ENCODE results near the gene OR4D5. TPM values are rescaled to one million over a fixed set of nuclear protein-coding genes. Genes with fewer than 3 reads are reported as not detected.

Gene OR4D5
- total RNA-seq, result not detected in 2 replicates

DNA sequence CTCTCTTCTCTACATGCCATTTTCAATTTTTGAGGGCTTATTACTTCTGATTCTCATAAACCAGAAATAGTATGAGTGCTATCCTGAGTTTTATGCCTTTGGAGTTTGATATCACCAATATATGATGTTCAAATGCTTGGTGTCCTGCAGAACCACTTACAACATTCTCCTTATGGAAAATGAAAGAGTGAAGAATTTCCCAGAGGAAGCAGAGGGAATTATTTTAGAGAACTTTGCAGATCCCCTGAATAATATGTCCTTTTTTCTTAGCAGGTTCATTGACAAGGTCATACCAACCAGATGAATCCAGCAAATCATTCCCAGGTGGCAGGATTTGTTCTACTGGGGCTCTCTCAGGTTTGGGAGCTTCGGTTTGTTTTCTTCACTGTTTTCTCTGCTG lies at the start of gene OR4D5:
Gene OR4D5 (plus strand): TSS at position 301 of the 400 bp plus-strand sequence. CDS start 0 bp downstream, at position 301.
- no peak for DNase-seq

DNA sequence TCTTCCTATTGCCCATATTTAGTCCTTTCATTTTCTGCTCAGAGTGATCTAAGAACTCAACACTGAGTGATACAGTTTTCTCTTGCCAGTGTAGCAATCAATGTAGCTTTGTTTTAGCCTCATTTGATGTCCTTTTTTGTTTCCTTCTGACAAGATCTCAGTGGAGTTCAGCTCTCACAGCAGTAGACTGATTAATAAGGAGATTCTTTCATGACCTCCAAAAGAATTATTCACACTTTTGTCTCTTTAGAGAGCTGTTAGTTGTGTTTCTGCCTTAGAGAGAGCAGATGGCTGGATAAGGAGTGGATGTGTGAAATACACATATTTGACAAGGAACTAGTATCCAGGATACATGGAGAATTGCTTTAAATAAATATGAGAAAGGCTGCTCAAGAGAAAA lies 47.4 kb upstream of the OR4D5 start:
- DNase-seq, result no peak

DNA sequence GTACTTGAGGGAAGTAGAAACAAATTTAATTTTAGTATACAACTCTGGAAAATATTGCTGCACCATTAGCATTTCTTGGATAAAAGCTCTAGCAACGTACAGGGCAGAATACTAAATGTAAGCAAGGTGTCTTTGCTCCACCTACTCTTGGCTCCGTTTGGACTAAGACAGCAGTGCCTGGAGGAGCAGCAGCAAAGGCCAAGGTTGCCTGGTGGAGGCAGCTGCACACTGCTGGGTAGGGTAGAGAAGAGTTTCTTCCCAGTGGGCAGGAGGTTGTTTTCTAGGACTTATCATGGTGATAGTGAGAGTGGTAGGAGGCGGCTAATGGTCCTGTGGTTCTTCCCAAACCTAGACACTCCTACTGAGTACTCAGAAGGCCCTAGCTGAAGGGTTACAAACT lies 39.6 kb upstream of the OR4D5 start:
- no peak for DNase-seq

DNA sequence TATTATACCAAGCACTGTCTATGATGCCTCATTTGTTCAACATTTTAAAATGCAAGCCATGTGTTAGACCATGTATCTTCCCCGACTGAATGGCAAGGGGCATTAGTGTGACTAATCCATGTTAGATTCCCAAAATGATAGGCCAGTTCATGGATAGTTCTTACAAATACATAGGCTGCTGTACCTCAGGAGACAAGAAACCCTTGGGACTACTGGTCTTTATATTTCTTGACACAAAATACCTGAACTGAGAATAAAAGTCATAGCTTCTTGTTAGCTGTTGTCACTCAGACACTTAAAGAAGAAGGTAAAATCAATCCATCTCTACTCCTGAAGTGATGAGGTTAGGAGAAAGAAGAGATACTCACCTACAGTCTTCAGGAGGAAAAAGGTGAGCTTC lies 37.5 kb upstream of the OR4D5 start, which contains the start of gene OR8D4:
Gene OR8D4 (plus strand): TSS at position 301 of the 400 bp plus-strand sequence. CDS start 4,265 bp downstream, outside the sequence.
- DNase-seq, result no peak

DNA sequence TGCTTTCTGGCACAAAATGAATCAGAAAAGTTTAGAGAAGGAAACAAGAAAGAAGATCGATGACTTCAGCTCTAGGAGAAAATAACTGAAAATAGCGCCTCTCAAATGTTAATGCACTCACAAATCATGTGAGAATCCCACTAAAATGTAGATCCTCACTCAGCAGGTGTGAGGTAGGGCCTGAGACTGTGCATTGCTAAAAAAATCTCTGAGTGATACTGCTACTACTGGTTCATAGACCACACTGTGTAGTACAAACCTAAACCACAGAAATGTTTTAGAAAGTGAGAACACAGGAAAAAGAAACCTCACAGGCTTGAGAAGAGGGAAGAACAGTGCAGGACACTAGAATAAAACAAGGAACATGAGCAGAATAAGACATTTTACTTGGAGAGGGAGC lies 35.5 kb upstream of the OR4D5 start:
- no peak for DNase-seq

DNA sequence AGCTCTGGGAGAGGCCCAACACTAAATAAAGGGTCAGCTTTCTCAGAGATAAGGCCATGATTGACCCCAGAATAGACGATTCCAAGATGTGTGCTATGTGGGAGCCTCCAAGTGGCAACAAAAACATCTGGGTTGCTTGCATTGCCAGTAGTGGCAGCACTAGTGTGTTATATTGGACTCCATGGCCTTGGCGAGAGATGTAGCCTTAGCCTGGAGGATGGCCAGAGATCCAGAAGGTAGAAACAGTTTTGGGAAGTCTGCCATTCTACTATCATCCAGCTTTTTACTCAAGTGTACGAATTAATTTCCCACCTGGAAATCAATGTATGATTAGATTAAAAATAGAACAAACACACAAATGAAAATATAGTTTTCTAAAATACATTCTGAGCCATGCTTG lies 34.5 kb upstream of the OR4D5 start:
- no peak for DNase-seq

DNA sequence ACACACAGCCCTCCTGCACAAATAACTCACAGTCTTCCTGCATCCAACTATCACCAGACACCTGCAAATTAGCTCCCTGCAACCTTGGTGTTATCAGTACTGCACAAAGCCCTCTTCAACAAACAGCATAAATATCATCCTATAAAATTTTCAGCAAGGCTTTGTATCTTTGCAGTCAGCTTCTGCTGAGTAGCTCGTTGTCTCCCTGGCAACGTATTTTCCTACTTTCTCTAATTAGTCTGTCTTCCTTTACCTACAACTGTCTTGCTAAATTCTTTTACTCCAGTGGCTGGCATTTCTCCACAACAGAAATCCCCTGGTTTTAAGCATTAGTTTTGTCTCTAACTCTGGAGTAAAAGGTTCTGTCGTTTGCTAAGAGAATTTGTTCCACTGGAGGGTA lies 33.6 kb upstream of the OR4D5 start:
- no peak for DNase-seq

DNA sequence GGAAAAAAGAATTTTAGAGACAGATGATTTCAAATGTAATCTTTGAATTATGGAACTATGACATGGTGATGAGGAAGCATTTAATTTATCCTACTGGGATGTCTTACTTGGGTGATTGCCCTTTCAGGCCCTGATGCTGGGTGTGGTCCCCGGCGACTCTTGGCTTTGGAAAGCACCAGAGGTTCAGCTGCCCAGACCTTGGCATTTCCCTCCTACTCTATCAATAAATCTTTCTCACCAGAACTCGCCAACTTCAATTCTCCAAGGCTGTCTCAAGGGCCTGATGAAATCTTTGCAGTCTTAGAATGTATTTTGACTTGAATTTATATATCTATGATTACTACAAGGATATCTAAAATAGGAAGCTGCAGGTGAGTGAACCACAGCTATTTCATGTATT lies 18.5 kb upstream of the OR4D5 start:
- no peak for DNase-seq

DNA sequence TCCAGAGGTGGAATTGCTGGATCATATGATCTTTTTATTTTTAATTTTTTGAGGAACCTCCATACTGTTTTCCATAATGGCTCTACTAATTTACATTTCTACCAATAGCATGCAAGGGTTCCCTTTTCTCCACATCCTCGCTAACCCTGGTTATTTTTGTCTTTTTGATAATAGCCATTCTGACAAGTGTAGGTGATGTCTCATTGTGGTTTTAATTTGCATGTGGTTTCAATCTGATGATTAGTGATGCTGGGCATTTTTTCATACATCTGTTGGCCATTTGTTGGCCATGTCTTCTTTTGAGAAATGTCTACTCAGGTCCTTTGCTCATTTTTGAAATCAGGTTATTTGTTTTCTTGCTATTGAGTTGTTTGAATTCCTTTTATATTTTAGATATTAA lies 15.4 kb upstream of the OR4D5 start:
- DNase-seq, result no peak

DNA sequence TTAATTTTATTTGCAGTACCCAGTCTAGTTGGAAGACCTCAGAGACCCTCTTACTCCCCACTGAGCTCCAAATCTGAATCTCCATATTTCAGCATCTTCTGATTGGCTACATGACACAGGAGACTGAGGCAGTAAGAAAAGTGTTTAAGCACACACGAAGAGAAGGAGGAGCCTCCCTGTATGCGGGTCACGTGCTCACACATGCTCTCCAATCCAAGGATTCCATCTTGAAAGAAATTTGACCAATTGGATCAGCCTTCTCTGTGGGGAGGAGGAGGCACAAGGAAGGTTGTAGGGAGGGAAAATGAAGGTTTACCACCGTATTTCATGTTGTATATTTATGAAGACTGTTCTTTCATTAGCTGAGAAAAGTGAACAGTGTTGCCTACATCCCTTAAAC lies 3.0 kb downstream of the OR4D5 start:
- DNase-seq, result no peak

DNA sequence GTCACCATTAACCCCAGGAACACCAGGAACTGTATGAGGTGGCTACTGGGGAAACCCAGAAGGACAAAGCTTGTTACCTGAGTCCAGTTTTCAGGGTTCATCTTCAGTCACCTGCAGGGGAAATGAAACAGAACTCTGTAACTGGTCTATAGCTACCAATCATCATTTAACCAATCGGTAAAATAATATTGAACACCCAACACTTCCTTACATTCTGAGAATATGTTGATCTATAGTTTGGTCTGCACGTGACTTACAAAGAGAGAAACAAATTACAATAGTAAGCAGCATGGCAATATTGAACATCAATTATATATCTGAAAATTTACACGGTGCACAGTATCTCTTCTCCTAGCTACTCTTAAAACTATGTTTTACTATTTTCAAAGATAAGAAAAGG lies 4.3 kb downstream of the OR4D5 start, which contains the start of gene OR6T1:
Gene OR6T1 (minus strand): TSS at position 101 of the 400 bp plus-strand sequence. CDS start 0 bp downstream, at position 101.
- DNase-seq, result no peak

DNA sequence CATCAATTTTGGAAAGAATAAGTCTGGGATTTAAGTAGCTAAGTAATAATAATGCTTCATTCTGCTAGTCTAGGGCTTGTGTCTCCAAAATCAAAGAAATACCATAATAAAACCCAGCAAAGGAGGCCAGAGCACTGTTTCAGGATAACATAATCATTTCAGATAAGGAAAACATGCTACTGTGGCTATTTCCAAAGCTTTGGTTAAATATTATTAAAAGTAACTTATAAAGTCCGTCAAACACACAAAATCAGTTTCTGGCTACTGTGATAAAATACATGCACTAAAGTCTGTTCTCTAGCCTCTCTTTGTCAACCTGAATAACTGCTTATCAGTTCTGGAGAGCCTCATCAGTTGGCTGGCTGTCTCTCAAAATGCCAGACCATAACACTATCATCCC lies 5.7 kb downstream of the OR4D5 start:
- no peak for DNase-seq

DNA sequence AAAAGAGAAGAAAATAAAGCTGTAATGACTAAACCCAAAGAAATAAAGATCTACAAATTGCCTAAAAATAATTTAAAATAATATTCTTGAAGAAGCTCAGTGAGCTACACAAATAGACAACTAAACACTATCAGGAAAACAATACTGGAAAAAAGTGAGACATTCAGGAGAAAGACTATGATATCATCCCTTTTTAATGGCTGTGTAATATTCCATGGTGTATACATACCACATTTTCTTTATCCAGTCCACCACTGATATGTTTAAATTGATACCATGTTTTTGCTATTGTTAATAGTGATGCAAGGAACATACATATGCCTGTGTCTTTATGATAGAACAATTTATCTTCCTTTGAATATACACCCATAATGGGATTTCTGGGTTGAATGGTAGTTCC lies 17.3 kb downstream of the OR4D5 start:
- no peak for DNase-seq

DNA sequence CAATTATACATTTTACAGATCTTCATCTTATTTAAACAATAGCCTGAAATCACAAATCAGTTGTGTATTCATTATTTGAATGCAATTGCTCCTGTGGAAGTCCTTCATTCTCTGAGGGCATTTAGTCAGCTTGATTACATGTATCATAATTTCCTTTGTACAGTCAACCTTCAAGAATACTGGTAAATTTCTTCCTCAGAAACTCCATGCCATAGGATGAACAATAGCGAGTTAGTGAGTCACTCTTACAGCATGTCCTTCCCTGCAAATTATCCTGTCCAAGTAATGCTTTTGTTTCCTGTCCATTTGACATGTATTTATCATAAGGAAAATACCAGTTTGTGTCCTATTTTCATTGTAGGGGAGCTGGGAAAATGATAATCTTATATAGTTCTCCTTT lies 34.4 kb downstream of the OR4D5 start:
- DNase-seq, result peak; percentile 97

DNA sequence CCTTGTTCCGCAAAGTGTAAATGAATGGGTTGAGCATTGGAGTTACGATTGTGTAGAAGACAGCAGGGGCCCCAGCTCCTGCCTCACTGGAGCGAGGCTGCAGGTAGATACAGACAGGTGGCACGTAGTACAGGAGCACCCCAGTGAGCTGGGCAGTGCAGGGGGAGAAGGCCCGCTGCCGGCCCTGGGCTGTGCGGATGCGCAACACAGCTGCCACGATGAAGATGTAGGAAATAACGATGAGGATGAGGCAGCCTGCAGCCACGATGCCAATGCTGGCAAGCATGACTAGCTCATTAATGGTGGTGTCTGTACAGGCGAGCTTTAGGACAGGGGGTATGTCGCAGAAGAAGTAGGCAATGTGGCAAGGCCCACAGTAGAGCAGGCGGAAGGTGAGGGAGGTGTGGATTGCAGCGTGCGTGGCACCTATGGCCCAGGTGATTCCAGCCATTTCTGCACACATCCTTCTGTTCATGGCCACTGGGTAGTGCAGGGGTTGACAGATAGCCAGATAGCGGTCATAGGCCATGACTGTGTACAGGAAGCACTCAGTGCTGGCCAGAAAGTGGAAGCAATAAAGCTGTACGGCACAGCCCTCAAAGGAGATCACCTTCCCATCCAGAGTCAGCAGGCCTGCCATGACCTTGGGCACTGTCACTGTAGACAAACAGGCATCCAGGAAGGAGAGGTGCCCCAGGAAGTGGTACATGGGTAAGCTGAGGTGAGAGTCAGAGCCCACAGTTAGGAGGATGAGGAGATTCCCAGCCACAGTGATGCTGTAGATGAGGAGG lies 37.5 kb downstream of the OR4D5 start:
- no peak for DNase-seq

DNA sequence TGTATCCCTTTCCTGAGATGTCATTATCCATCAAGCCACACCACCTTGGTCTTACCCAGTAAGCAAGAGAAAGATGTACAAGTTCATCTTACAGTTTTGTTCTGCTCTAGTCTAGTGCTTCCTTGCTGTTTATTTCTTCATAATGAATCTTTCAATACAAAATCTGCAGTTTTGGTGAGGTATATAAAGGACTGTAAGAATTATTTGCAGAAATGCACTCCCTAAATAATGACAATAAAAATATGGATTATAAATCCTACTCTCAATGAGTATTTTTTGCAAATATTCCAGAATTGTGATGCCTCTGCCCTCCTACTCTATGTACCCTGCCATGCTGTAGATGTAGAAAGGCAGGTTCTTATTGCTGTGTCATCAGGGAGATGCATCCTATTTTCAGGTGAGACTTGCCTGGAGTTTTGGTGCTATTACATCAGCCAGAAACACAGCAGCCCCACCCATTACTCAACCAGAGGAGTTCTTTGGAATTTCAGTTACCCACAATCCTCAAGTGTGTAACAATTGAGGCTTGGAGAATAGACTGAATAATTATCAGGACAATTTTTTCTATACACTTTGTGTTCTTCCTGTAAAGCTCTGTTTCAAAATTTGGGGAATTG lies 38.4 kb downstream of the OR4D5 start, which contains the start of gene OR10S1:
Gene OR10S1 (minus strand): TSS at position 51 of the 617 bp plus-strand sequence. CDS start 117 bp downstream, outside the sequence.
- DNase-seq, result no peak

DNA sequence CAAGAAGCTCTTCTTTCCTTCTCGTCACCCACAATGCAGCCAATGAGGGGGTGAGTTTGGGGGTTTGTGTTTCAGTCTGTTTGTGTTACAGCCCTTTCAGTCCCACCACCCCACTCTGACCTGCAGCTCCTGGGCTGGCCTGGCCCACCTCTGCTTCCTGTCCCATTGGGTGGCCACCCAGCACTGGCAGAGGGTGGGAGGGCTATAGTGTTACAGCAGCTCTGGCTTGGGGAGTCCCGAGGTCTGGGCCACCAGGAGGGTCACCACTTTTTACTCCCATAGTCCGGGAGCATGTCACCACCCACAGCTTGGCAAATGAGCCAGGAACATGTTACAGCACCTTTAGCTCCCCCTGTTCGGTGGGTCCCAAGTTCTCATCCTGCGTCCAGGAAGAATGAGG lies 39.9 kb downstream of the OR4D5 start:
- no peak for DNase-seq

Other genes with a start within 250 kb of the OR4D5 start
- 6.1 and 10.2 TPM in 2 replicates for gene ZNF202, start 198.0 kb upstream of the OR4D5 start, total RNA-seq
- not detected in 2 replicates for gene OR6X1, start 185.1 kb upstream of the OR4D5 start, total RNA-seq
- gene OR6M1, start 133.3 kb upstream of the OR4D5 start, total RNA-seq, result not detected in 2 replicates
- not detected in 2 replicates for gene TMEM225, start 53.9 kb upstream of the OR4D5 start, total RNA-seq
- not detected in 2 replicates for gene OR8D4, start 37.5 kb upstream of the OR4D5 start, total RNA-seq
- not detected in 2 replicates for gene OR6T1, start 4.2 kb downstream of the OR4D5 start, total RNA-seq
- not detected in 2 replicates for gene OR10S1, start 38.2 kb downstream of the OR4D5 start, total RNA-seq
- not detected in 2 replicates for gene OR10G6, start 55.5 kb downstream of the OR4D5 start, total RNA-seq
- not detected in 2 replicates for gene OR10G4, start 73.4 kb downstream of the OR4D5 start, total RNA-seq
- gene OR10G9, start 83.4 kb downstream of the OR4D5 start, total RNA-seq, result not detected in 2 replicates
- not detected in 2 replicates for gene OR10G8, start 87.2 kb downstream of the OR4D5 start, total RNA-seq
- gene OR10G7, start 101.7 kb downstream of the OR4D5 start, total RNA-seq, result not detected in 2 replicates
- 7.8 and 8.2 TPM in 2 replicates for gene VWA5A, start 175.8 kb downstream of the OR4D5 start, total RNA-seq
- not detected in 2 replicates for gene OR10D3, start 243.7 kb downstream of the OR4D5 start, total RNA-seq